ENCODE measurements around the gene TPM4.
A peak's percentile ranks its signal among the peaks of the same experiment; 100 is the strongest.

Gene TPM4

DNA sequence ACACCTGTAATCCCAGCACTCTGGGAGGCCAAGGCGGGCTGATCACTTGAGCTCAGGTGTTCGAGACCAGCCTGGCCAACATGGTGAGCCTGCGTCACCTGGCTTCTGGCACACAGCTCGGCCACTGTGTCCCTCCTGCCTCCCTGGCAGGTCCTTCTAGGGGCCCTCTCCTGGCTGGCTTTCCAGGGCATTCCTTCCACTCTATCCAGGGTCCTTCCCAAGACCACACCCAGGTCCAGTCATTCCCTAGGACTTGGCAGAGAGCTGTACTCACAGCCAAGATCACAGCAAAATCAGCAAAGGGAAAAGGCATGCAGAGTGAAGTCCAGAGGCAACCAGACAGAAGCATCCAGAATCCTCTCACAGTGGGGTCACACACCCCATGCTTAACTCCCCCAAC, 57.5 kb downstream of the TPM4 start:
- DNase-seq (ENCODE audit: extremely low read depth, insufficient read length), result no peak
- H3K27me3 ChIP-seq (replicated peaks; ENCODE audit: control insufficient read depth, insufficient read depth, low read length), result no peaks in the 10 kb centered on the region
- H3K4me3 ChIP-seq (replicated peaks; ENCODE audit: low read depth, low read length), result no peak overlapping the region
- TF ChIP-seq, protein P1, sequence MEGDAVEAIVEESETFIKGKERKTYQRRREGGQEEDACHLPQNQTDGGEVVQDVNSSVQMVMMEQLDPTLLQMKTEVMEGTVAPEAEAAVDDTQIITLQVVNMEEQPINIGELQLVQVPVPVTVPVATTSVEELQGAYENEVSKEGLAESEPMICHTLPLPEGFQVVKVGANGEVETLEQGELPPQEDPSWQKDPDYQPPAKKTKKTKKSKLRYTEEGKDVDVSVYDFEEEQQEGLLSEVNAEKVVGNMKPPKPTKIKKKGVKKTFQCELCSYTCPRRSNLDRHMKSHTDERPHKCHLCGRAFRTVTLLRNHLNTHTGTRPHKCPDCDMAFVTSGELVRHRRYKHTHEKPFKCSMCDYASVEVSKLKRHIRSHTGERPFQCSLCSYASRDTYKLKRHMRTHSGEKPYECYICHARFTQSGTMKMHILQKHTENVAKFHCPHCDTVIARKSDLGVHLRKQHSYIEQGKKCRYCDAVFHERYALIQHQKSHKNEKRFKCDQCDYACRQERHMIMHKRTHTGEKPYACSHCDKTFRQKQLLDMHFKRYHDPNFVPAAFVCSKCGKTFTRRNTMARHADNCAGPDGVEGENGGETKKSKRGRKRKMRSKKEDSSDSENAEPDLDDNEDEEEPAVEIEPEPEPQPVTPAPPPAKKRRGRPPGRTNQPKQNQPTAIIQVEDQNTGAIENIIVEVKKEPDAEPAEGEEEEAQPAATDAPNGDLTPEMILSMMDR (IDR thresholded peaks at IDR 0.05; ENCODE audit: insufficient read depth, low read length, poor library complexity, severe bottlenecking), result no peak
- H3K36me3 ChIP-seq (ENCODE audit: control insufficient read depth, insufficient read depth, low read length), result peaks cover 32% of the 10 kb centered on the region

DNA sequence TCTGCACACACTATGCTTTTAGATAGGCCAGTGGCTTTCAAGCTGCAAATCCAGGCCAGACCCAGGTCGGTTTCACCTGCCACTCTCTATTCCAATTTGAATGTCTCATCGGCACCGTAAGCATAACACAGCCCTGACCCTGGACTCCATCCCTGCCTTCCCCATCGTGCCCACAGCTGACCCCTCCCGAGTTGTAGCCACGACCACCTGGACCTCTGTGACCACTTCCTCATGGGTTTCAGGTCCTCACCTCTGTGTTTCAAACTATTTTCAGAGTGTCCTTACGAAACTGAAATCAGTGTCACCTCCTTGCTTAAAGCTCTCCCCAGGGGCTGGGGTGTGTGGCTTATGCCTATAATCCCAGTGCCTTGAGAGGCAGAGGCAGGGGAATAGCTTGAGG, 58.2 kb downstream of the TPM4 start:
- H3K4me3 ChIP-seq (replicated peaks; ENCODE audit: low read depth, low read length), result no peak overlapping the region
- DNase-seq (ENCODE audit: extremely low read depth, insufficient read length), result peak; percentile 56
- H3K36me3 ChIP-seq (ENCODE audit: control insufficient read depth, insufficient read depth, low read length), result peaks cover 25% of the 10 kb centered on the region
- no peaks in the 10 kb centered on the region for H3K27me3 ChIP-seq (replicated peaks; ENCODE audit: control insufficient read depth, insufficient read depth, low read length)
- TF ChIP-seq, protein P1 (IDR thresholded peaks at IDR 0.05; ENCODE audit: insufficient read depth, low read length, poor library complexity, severe bottlenecking), result no peak

DNA sequence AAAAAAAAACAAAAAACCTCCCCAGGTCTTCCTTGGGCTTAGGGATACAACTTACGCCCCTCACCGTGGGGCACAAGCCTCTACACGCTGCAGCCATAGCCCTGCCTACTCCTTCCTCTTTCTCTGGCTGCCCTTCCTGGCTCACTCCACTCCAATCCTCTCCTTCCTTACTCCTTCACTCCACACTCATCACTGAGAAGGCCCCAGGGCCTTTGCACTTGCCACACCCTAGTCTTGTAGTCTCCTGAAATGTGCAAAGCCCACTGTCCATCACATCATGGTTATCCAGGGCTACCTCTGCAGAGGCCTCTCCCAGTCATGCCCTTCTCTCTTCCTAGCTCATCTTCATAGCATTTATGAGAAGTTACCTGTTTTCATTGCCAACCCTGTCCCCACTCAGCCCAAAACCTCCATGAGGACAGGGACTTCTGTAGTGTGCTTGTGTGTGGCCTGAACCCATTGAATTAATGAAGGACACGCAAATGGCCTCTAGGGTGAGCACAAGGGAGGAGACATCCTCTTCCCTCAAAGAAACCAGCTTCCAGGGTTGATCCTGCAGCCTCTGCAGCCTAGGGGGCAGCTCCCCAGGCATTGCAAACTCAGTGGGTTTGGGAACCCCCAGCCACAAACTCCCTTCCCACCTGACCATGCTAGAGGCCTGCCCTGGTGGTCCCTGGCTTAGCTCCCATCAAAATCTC, 59.3 kb downstream of the TPM4 start:
- no peak for DNase-seq (ENCODE audit: extremely low read depth, insufficient read length)
- no peaks in the 10 kb centered on the region for H3K27me3 ChIP-seq (replicated peaks; ENCODE audit: control insufficient read depth, insufficient read depth, low read length)

DNA sequence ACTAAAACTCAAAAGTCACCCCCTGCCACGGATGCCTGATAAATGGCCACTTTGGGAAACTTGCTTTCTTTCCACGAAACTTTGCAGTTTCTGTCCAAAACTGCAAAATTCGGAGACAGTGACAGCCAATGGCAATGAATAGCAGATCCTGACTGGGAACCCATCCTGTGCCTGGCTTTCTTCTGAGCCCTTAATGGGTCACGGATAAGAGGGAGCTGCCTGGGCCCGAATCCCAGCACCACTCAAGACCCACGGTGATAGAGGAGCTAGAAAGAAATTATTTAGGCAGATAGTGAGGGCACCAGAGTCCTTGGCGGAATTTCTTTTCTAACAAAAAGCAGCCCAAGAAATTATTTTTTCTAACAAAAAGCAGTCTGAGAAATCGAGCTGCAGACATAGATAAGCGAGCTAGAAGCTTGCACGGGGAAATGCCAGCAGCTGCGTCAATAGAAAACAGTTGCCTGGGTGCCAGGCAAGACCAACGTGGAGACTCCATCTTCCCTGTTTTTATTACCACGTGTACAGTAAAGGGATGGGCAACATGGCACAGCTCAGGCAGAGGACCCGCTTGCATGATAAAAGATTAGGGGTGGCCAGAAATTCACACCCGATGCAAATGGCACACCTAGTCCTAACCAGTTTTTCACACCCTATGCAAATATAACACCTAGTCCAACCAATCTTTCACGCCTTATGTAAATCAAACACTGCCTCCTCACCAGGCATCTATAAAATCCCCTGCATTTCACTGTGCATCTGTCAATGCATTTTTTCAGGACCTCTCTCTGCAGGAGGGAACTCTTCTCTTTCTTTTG, 60.1 kb downstream of the TPM4 start:
- Histone ChIP-seq H3K36me3 (ENCODE audit: control insufficient read depth, insufficient read depth, low read length) (peaks cover 21% of the 10 kb centered on the region), H3K27me3 (replicated peaks; ENCODE audit: control insufficient read depth, insufficient read depth, low read length) (no peaks in the 10 kb centered on the region), H3K4me3 (replicated peaks; ENCODE audit: low read depth, low read length) (no peak overlapping the region)
- no peak for DNase-seq (ENCODE audit: extremely low read depth, insufficient read length)
- TF ChIP-seq, protein P1 (IDR thresholded peaks at IDR 0.05; ENCODE audit: insufficient read depth, low read length, poor library complexity, severe bottlenecking), result no peak

More for the DNA sequence above, 59.3 kb downstream of the TPM4 start:
- Histone ChIP-seq H3K4me3 (replicated peaks; ENCODE audit: low read depth, low read length) (no peak overlapping the region), H3K36me3 (ENCODE audit: control insufficient read depth, insufficient read depth, low read length) (peaks cover 21% of the 10 kb centered on the region)
- TF ChIP-seq, protein P1 (IDR thresholded peaks at IDR 0.05; ENCODE audit: insufficient read depth, low read length, poor library complexity, severe bottlenecking), result no peak

DNA sequence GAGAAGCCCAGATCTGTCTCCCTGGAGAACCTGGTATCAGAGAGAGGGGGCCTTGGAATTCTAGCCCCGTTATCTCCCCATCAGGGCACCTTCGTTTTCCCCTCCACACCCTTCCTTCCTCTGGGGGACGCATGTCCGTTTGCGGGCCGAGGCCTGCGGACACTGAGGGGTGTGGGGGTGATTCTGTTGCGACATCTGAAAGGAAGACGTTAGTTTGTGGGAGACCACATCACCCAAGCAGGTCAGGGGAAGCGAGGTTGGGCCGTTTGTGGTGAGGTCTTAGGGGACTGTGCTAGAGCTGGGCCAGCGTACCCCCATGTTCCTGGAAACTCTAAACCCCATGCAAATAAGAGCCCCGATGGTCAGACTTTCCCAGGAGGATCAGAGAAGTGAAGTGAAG, 63.5 kb downstream of the TPM4 start:
- TF ChIP-seq, protein P1 (IDR thresholded peaks at IDR 0.05; ENCODE audit: insufficient read depth, low read length, poor library complexity, severe bottlenecking), result no peak
- DNase-seq (ENCODE audit: extremely low read depth, insufficient read length), result peak; percentile 73
- Histone ChIP-seq H3K36me3 (ENCODE audit: control insufficient read depth, insufficient read depth, low read length) (peaks cover 2% of the 10 kb centered on the region), H3K4me3 (replicated peaks; ENCODE audit: low read depth, low read length) (no peak overlapping the region), H3K27me3 (replicated peaks; ENCODE audit: control insufficient read depth, insufficient read depth, low read length) (no peaks in the 10 kb centered on the region)

Measured in GM06990 (cell line).